Ishikawa (cell line): ENCODE data around the gene FAM114A1.
A peak's percentile ranks its signal among the peaks of the same experiment; 100 is the strongest.

ENCODE experiments used
- CEBPB ChIP-seq: IDR thresholded peaks from 2 replicates; pipeline ENCODE4 v1.6.1; 2012
- CREB1 ChIP-seq: IDR thresholded peaks from 2 replicates; pipeline ENCODE4 v1.6.1; 2012; ENCODE audit warnings: low read depth
- EGR1 ChIP-seq: IDR thresholded peaks from 2 replicates; pipeline ENCODE4 v1.6.1; 2012
- EP300 ChIP-seq: IDR thresholded peaks from 2 replicates; pipeline ENCODE4 v1.6.1; 2012; ENCODE audit warnings: borderline replicate concordance
- FOXM1 ChIP-seq: IDR thresholded peaks from 2 replicates; pipeline ENCODE4 v1.6.1; 2012; ENCODE audit warnings: low read depth, borderline replicate concordance
- NFIC ChIP-seq: IDR thresholded peaks from 2 replicates; pipeline ENCODE4 v1.6.1; 2012
- RAD21 ChIP-seq: IDR thresholded peaks from 2 replicates; pipeline ENCODE4 v1.6.1; 2012; ENCODE audit warnings: low read depth
- REST ChIP-seq: IDR thresholded peaks from 2 replicates; pipeline ENCODE4 v1.6.1; 2012; ENCODE audit warnings: low read depth, mild to moderate bottlenecking
- TAF1 ChIP-seq: IDR thresholded peaks from 2 replicates; pipeline ENCODE4 v1.6.1; 2012; ENCODE audit warnings: low read depth, mild to moderate bottlenecking
- TCF12 ChIP-seq: IDR thresholded peaks from 2 replicates; pipeline ENCODE4 v1.6.1; 2012; ENCODE audit warnings: low read depth
- TEAD4 ChIP-seq: IDR thresholded peaks from 2 replicates; pipeline ENCODE4 v1.6.1; 2012
- USF1 ChIP-seq: IDR thresholded peaks from 2 replicates; pipeline ENCODE4 v1.6.1; 2012
- YY1 ChIP-seq: IDR thresholded peaks from 2 replicates; pipeline ENCODE4 v1.6.1; 2012; ENCODE audit warnings: low read depth
- ZBTB7A ChIP-seq: IDR thresholded peaks from 2 replicates; pipeline ENCODE4 v1.6.1; 2012; ENCODE audit warnings: low read depth
- TF ChIP-seq, protein P1 (sequence below): IDR thresholded peaks from 2 replicates; pipeline ENCODE4 v1.6.1; 2012

Gene FAM114A1

GRCh38 chr4:38898245-38898644 lies 30.6 kb downstream of the FAM114A1 start:
- TF ChIP-seq ZBTB7A (no peak), CEBPB (no peak), EGR1 (no peak), FOXM1 (no peak), NFIC (no peak), RAD21 (no peak), TAF1 (no peak), YY1 (no peak), TCF12 (no peak), CREB1 (no peak), REST (no peak), TEAD4 (no peak)

DNA sequence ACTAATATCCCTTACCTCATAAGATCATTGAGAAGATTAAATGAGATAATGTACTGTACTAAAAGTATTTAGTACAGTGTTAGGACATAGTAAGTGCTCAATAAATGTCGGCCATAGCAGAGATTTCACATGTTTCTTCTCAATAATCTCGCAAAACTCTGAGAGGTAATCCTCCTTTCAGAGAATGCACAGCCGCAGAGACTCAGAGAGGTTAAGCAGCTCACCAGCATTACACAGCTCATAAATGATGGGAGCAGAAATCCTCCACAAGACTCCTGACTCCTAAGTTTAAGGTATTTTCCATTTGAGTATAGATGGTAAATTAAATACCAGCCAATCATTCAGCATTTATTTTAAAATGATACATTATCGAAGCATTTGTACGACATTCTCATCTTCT lies 34.6 kb downstream of the FAM114A1 start:
- TF ChIP-seq RAD21: no peak
- no peak for TF ChIP-seq EP300
- TF ChIP-seq REST: no peak
- no peak for TF ChIP-seq TCF12
- no peak for TF ChIP-seq ZBTB7A
- no peak for TF ChIP-seq USF1
- TF ChIP-seq, protein P1, sequence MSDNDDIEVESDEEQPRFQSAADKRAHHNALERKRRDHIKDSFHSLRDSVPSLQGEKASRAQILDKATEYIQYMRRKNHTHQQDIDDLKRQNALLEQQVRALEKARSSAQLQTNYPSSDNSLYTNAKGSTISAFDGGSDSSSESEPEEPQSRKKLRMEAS: no peak
- no peak for TF ChIP-seq CREB1
- no peak for TF ChIP-seq YY1
- no peak for TF ChIP-seq NFIC
- TF ChIP-seq TAF1: no peak
- TF ChIP-seq CEBPB: no peak
- TF ChIP-seq EGR1: no peak
- no peak for TF ChIP-seq FOXM1
- TF ChIP-seq TEAD4: no peak

DNA sequence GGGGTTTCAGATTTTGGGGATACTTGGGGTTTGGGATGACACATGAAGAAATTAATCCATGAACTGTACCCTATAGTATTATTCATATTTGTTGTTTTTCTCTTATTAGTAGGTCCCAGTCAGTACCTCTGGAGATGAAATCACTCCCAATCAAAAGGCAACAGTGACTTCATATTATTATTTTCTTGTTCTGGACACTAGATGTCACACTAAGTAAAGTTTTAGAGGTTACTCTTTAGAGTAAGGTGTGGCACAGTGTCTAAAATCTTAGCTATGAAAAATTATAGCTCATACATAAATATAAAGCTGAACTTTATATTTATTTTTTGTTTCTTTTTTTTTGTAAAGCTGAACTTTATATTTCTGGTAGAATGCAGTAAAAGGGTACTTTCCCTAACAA lies 35.1 kb downstream of the FAM114A1 start:
- TF ChIP-seq TEAD4: no peak
- no peak for TF ChIP-seq REST
- no peak for TF ChIP-seq TAF1
- TF ChIP-seq RAD21: peak; percentile 47
- no peak for TF ChIP-seq CREB1

- TF ChIP-seq ZBTB7A (no peak), TCF12 (no peak)
- TF ChIP-seq, protein P1: no peak
Measured at GRCh38 chr4:38904090-38904666, 36.6 kb downstream of the FAM114A1 start.

DNA sequence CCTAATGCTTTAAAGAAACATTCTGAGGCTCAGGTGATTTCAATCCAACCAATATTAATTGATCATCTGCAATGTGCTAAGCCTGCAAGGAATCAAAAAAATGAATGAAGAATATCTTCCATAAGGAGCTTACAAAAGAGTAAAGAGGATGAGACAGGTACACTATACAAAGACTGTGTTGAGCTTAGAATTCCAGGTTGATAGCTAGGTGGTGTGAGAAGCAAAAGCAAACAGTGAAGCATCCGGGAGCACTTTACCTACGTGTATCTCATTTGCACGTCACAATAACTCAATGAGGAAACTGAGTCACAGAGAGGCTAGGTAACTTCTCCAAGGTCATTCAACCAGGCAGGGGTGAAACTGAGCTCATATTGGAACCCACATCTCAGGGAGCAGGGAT lies 37.1 kb downstream of the FAM114A1 start:
- TF ChIP-seq NFIC (no peak), EGR1 (no peak), TEAD4 (no peak), EP300 (no peak), FOXM1 (no peak), CEBPB (no peak), TCF12 (no peak), TAF1 (no peak), CREB1 (no peak), USF1 (no peak), ZBTB7A (no peak), RAD21 (no peak)
- TF ChIP-seq, protein P1: no peak
